Measurements from ENCODE around the gene DKK3. TPM values are rescaled to one million over a fixed set of nuclear protein-coding genes. Genes with fewer than 3 reads are reported as not detected.

The DKK3 gene
- total and polyA plus RNA-seq, 2 donors from 2014 or later = 49.6 to 59.5 TPM

GRCh38 chr11:12023015-12023414 lies 14.6 kb upstream of the DKK3 start:
- no peak overlapping the region for H3K4me3 ChIP-seq (ENCODE audit: low read length in 3 of 3)
- H3K4me1 ChIP-seq (ENCODE audit: control insufficient read depth in 2 of 3, insufficient read depth in 2 of 3, low read depth in 1 of 3, low read length in 3 of 3) = peaks cover 0 to 3% (median 0%) of the 10 kb centered on the region in 3 donors
- TF ChIP-seq, protein P1, sequence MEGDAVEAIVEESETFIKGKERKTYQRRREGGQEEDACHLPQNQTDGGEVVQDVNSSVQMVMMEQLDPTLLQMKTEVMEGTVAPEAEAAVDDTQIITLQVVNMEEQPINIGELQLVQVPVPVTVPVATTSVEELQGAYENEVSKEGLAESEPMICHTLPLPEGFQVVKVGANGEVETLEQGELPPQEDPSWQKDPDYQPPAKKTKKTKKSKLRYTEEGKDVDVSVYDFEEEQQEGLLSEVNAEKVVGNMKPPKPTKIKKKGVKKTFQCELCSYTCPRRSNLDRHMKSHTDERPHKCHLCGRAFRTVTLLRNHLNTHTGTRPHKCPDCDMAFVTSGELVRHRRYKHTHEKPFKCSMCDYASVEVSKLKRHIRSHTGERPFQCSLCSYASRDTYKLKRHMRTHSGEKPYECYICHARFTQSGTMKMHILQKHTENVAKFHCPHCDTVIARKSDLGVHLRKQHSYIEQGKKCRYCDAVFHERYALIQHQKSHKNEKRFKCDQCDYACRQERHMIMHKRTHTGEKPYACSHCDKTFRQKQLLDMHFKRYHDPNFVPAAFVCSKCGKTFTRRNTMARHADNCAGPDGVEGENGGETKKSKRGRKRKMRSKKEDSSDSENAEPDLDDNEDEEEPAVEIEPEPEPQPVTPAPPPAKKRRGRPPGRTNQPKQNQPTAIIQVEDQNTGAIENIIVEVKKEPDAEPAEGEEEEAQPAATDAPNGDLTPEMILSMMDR (IDR thresholded peaks at IDR 0.05; ENCODE audit: borderline replicate concordance, extremely low read depth, insufficient read depth) = no peak
- H3K9ac ChIP-seq (ENCODE audit: low read length in 3 of 3) = no peak overlapping the region
- peaks cover 0 to 7% (median 1%) of the 10 kb centered on the region in 3 donors for H3K9me3 ChIP-seq (ENCODE audit: control insufficient read depth in 2 of 3, insufficient read depth in 1 of 3, low read length in 3 of 3)
- no peaks in the 10 kb centered on the region for H3K36me3 ChIP-seq (ENCODE audit: control insufficient read depth in 2 of 3, insufficient read depth in 3 of 3, low read length in 3 of 3)
- no peak for FAIRE-seq
- intact Hi-C loops (cut with DNase I) = no loop called here
- DNase-seq = no peak
- H3K27me3 ChIP-seq (ENCODE audit: control insufficient read depth, insufficient read depth, low read length) = no peaks in the 10 kb centered on the region
- H3K27ac ChIP-seq (ENCODE audit: low read depth in 2 of 2, low read length in 2 of 2) = no peak overlapping the region

GRCh38 chr11:12020546-12020945 lies 12.1 kb upstream of the DKK3 start:
- Histone ChIP-seq H3K9me3 (ENCODE audit: control insufficient read depth in 2 of 3, insufficient read depth in 1 of 3, low read length in 3 of 3) (peaks cover 0 to 7% (median 1%) of the 10 kb centered on the region in 3 donors), H3K4me1 (ENCODE audit: control insufficient read depth in 2 of 3, insufficient read depth in 2 of 3, low read depth in 1 of 3, low read length in 3 of 3) (peaks cover 0 to 3% (median 0%) of the 10 kb centered on the region in 3 donors), H3K27ac (ENCODE audit: low read depth in 2 of 2, low read length in 2 of 2) (no peak overlapping the region), H3K4me3 (ENCODE audit: low read length in 3 of 3) (no peak overlapping the region), H3K27me3 (ENCODE audit: control insufficient read depth, insufficient read depth, low read length) (no peaks in the 10 kb centered on the region), H3K9ac (ENCODE audit: low read length in 3 of 3) (no peak overlapping the region), H3K36me3 (ENCODE audit: control insufficient read depth in 2 of 3, insufficient read depth in 3 of 3, low read length in 3 of 3) (no peaks in the 10 kb centered on the region)
- DNase-seq (no peak), FAIRE-seq (no peak)
- TF ChIP-seq, protein P1 (IDR thresholded peaks at IDR 0.05; ENCODE audit: borderline replicate concordance, extremely low read depth, insufficient read depth) = no peak
- intact Hi-C loops (cut with DNase I) = no loop called here

- intact Hi-C loops (cut with DNase I) = no loop called here
- no peak overlapping the region for H3K9ac ChIP-seq (ENCODE audit: low read length in 3 of 3)
Observed at GRCh38 chr11:12019866-12020416, 11.5 kb upstream of the DKK3 start.

More at GRCh38 chr11:12019866-12020416, 11.5 kb upstream of the DKK3 start:
- H3K4me3 ChIP-seq (ENCODE audit: low read length in 3 of 3) = no peak overlapping the region
- TF ChIP-seq, protein P1 (IDR thresholded peaks at IDR 0.05; ENCODE audit: borderline replicate concordance, extremely low read depth, insufficient read depth) = no peak
- H3K9me3 ChIP-seq (ENCODE audit: control insufficient read depth in 2 of 3, insufficient read depth in 1 of 3, low read length in 3 of 3) = peaks cover 0 to 7% (median 1%) of the 10 kb centered on the region in 3 donors
- H3K36me3 ChIP-seq (ENCODE audit: control insufficient read depth in 2 of 3, insufficient read depth in 3 of 3, low read length in 3 of 3) = no peaks in the 10 kb centered on the region
- H3K4me1 ChIP-seq (ENCODE audit: control insufficient read depth in 2 of 3, insufficient read depth in 2 of 3, low read depth in 1 of 3, low read length in 3 of 3) = peaks cover 0 to 3% (median 0%) of the 10 kb centered on the region in 3 donors
- H3K27ac ChIP-seq (ENCODE audit: low read depth in 2 of 2, low read length in 2 of 2) = no peak overlapping the region
- no peak for FAIRE-seq
- peak in 1 of 5 donors; percentile 8 for DNase-seq
- H3K27me3 ChIP-seq (ENCODE audit: control insufficient read depth, insufficient read depth, low read length) = no peaks in the 10 kb centered on the region

Data from kidney (tissue), 14 donors.